ENCODE data around the gene FTCD. TPM values are rescaled to one million over a fixed set of nuclear protein-coding genes. Genes with fewer than 3 reads are reported as not detected.

FTCD gene
- total RNA-seq, 6 donors from 2014 or later, result 0.69 to 0.98 TPM; not detected in 4

GRCh38 chr21:46159390-46159789 is 4.0 kb upstream of the FTCD start:
- 93 to 97% methylated on average over 11 to 12 of the region's 12 CpGs for WGBS, 2 donors
- TF ChIP-seq POLR2A (IDR thresholded peaks at IDR 0.05) (no peak), EP300 (IDR thresholded peaks at IDR 0.05) (no peak), CTCF (IDR thresholded peaks at IDR 0.05) (no peak), POLR2AphosphoS5 (IDR thresholded peaks at IDR 0.05) (no peak)
- peak in 1 of 2 donors; percentile 62 for DNase-seq
- H3K27ac ChIP-seq, result no peak overlapping the region
- peaks cover 0 to 7% (median 2%) of the 10 kb centered on the region in 4 donors for H3K36me3 ChIP-seq
- no peaks in the 10 kb centered on the region for H3K27me3 ChIP-seq
- no peak overlapping the region for H3K4me3 ChIP-seq
- H3K9me3 ChIP-seq, result no peaks in the 10 kb centered on the region
- H3K4me1 ChIP-seq, result peaks cover 0 to 7% (median 0%) of the 10 kb centered on the region in 4 donors
- no peak for ATAC-seq (ENCODE audit: low FRiP score in 2 of 2)

DNA sequence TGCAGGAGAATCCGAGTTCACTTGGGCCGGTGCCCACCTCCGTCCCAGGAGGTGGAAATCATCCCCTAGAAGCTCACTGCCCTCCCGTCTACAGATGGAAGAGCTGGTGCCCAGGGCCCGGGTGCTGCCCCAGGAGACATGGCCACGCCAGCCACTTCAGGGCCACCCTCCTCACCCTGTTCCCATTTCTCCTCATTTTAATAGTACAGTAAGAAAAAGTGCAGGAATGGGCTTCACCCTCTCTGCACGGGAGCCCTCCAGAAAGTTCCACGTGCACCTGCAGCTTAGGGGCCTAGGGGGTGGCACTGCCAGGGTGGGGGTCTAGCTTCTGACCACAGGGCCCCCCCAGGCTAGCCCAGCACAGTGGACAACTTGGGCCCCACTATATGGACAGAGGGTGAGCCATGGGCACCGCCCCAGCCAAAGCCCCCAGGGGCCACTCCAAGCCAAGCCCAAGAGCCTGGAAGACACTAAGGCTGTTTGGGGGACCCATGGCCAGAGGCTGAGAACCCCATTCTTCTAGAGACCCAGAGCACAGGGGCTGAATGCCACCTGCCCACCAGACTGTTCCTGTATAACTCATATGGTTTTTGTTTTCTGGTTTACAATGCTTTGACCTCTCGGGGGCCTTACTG is 3.4 kb upstream of the FTCD start:
- Histone ChIP-seq H3K4me3 (no peak overlapping the region), H3K4me1 (peaks cover 0 to 7% (median under 1%) of the 10 kb centered on the region in 4 donors), H3K9me3 (no peaks in the 10 kb centered on the region), H3K36me3 (peaks cover 0 to 7% (median 2%) of the 10 kb centered on the region in 4 donors), H3K27ac (no peak overlapping the region), H3K27me3 (no peaks in the 10 kb centered on the region)
- TF ChIP-seq POLR2AphosphoS5 (IDR thresholded peaks at IDR 0.05), result no peak
- TF ChIP-seq EP300 (IDR thresholded peaks at IDR 0.05), result no peak
- no peak for TF ChIP-seq POLR2A (IDR thresholded peaks at IDR 0.05)
- no peak for TF ChIP-seq CTCF (IDR thresholded peaks at IDR 0.05)
- ATAC-seq (ENCODE audit: low FRiP score in 2 of 2) (no peak), DNase-seq (no peak)
- WGBS, 2 donors, result 86 to 96% methylated on average over 7 to 10 of the region's 10 CpGs

GRCh38 chr21:46157987-46158451 is 2.6 kb upstream of the FTCD start:
- WGBS, 2 donors, result 79 to 95% methylated on average over 10 to 15 of the region's 15 CpGs
- Histone ChIP-seq H3K4me1 (peaks cover 0 to 14% (median 8%) of the 10 kb centered on the region in 4 donors), H3K4me3 (no peak overlapping the region), H3K9me3 (no peaks in the 10 kb centered on the region), H3K27ac (no peak overlapping the region), H3K27me3 (no peaks in the 10 kb centered on the region), H3K36me3 (peaks cover 0 to 7% (median 2%) of the 10 kb centered on the region in 4 donors)
- ATAC-seq (ENCODE audit: low FRiP score in 2 of 2) (no peak), DNase-seq (peak; percentile 17 to 59)
- TF ChIP-seq CTCF (IDR thresholded peaks at IDR 0.05), result no peak
- TF ChIP-seq EP300 (IDR thresholded peaks at IDR 0.05), result no peak
- TF ChIP-seq POLR2A (IDR thresholded peaks at IDR 0.05), result no peak
- no peak for TF ChIP-seq POLR2AphosphoS5 (IDR thresholded peaks at IDR 0.05)

- DNase-seq (no peak), ATAC-seq (ENCODE audit: low FRiP score in 2 of 2) (no peak)
- TF ChIP-seq EP300 (IDR thresholded peaks at IDR 0.05) (no peak), POLR2A (IDR thresholded peaks at IDR 0.05) (no peak), CTCF (IDR thresholded peaks at IDR 0.05) (no peak), POLR2AphosphoS5 (IDR thresholded peaks at IDR 0.05) (no peak)
- H3K9me3 ChIP-seq, result no peaks in the 10 kb centered on the region
- no peak overlapping the region for H3K27ac ChIP-seq
- H3K4me3 ChIP-seq, result no peak overlapping the region
- H3K4me1 ChIP-seq, result peaks cover 0 to 16% (median 12%) of the 10 kb centered on the region in 4 donors
- H3K27me3 ChIP-seq, result no peaks in the 10 kb centered on the region
- WGBS, 2 donors, result 94 to 95% methylated on average over 12 of the region's 12 CpGs
- H3K36me3 ChIP-seq, result peaks cover 0 to 7% (median 2%) of the 10 kb centered on the region in 4 donors
These were observed 2.1 kb upstream of the FTCD start for GRCh38 chr21:46157396-46157986.
